ENCODE results near the gene CXXC1. TPM values are rescaled to one million over a fixed set of nuclear protein-coding genes. Genes with fewer than 3 reads are reported as not detected.
"Not testable (repeated sequence)": the region's sequence is repeated elsewhere in the genome, so short reads cannot be mapped to it uniquely, and the experiment has no call there.

The CXXC1 gene
- total RNA-seq, 1 experiment from 2014 or later: 33.9 TPM

GRCh38 chr18:50281295-50281971 lies 6.1 kb downstream of the CXXC1 start, which contains the start of gene MBD1:
Gene MBD1, minus strand, starts transcription at chr18:50281523. Its CDS starts 1,531 bp downstream, at chr18:50279992.
- peak; percentile 96 for DNase-seq (ENCODE audit: low read depth)
- in situ Hi-C loops (cut with HindIII; ENCODE audit: low pct_unique_long_range_greater_than_20kb, low sequenced_read_pairs): no loop called here

- in situ Hi-C loops (cut with HindIII; ENCODE audit: low pct_unique_long_range_greater_than_20kb, low sequenced_read_pairs): no loop called here
- DNase-seq (ENCODE audit: low read depth): no peak
These were observed 6.7 kb downstream of the CXXC1 start for GRCh38 chr18:50280707-50281294.

- no peak for DNase-seq (ENCODE audit: low read depth)
- in situ Hi-C loops (cut with HindIII; ENCODE audit: low pct_unique_long_range_greater_than_20kb, low sequenced_read_pairs): no loop called here
These were observed 7.7 kb downstream of the CXXC1 start for GRCh38 chr18:50279752-50280151.

GRCh38 chr18:50277942-50278341 lies 9.6 kb downstream of the CXXC1 start:
- no peak for DNase-seq (ENCODE audit: low read depth)
- in situ Hi-C loops (cut with HindIII; ENCODE audit: low pct_unique_long_range_greater_than_20kb, low sequenced_read_pairs): no loop called here

- no peak for DNase-seq (ENCODE audit: low read depth)
- in situ Hi-C loops (cut with HindIII; ENCODE audit: low pct_unique_long_range_greater_than_20kb, low sequenced_read_pairs): no loop called here
These were observed 11.0 kb downstream of the CXXC1 start for GRCh38 chr18:50276452-50276851.

- DNase-seq (ENCODE audit: low read depth): no peak
- in situ Hi-C loops (cut with HindIII; ENCODE audit: low pct_unique_long_range_greater_than_20kb, low sequenced_read_pairs): no loop called here
These were observed 11.9 kb downstream of the CXXC1 start for GRCh38 chr18:50275503-50276036.

- in situ Hi-C loops (cut with HindIII; ENCODE audit: low pct_unique_long_range_greater_than_20kb, low sequenced_read_pairs): no loop called here
These were observed 12.6 kb downstream of the CXXC1 start for GRCh38 chr18:50274941-50275340.

GRCh38 chr18:50274044-50274442 lies 13.4 kb downstream of the CXXC1 start:
- in situ Hi-C loops (cut with HindIII; ENCODE audit: low pct_unique_long_range_greater_than_20kb, low sequenced_read_pairs): no loop called here
- DNase-seq (ENCODE audit: low read depth): no peak

More at GRCh38 chr18:50274941-50275340, 12.6 kb downstream of the CXXC1 start:
- DNase-seq (ENCODE audit: low read depth): no peak

GRCh38 chr18:50273203-50274043 lies 14.1 kb downstream of the CXXC1 start:
- in situ Hi-C loops (cut with HindIII; ENCODE audit: low pct_unique_long_range_greater_than_20kb, low sequenced_read_pairs): no loop called here
- no peak for DNase-seq (ENCODE audit: low read depth)

GRCh38 chr18:50272568-50272967 lies 14.9 kb downstream of the CXXC1 start:
- in situ Hi-C loops (cut with HindIII; ENCODE audit: low pct_unique_long_range_greater_than_20kb, low sequenced_read_pairs): no loop called here
- DNase-seq (ENCODE audit: low read depth): no peak

GRCh38 chr18:50268022-50268747 lies 19.3 kb downstream of the CXXC1 start:
- in situ Hi-C loops (cut with HindIII; ENCODE audit: low pct_unique_long_range_greater_than_20kb, low sequenced_read_pairs): no loop called here
- DNase-seq (ENCODE audit: low read depth): peak; percentile 66

GRCh38 chr18:50266248-50266704 lies 21.2 kb downstream of the CXXC1 start, which contains the start of gene CFAP53:
Gene CFAP53, minus strand, starts transcription at chr18:50266495. Its CDS starts 91 bp downstream, at chr18:50266404.
- in situ Hi-C loops (cut with HindIII; ENCODE audit: low pct_unique_long_range_greater_than_20kb, low sequenced_read_pairs): no loop called here
- peak; percentile 71 for DNase-seq (ENCODE audit: low read depth)

- no peak for DNase-seq (ENCODE audit: low read depth)
- in situ Hi-C loops (cut with HindIII; ENCODE audit: low pct_unique_long_range_greater_than_20kb, low sequenced_read_pairs): no loop called here
These were observed 24.5 kb downstream of the CXXC1 start for GRCh38 chr18:50262977-50263376.

- DNase-seq (ENCODE audit: low read depth): no peak
- in situ Hi-C loops (cut with HindIII; ENCODE audit: low pct_unique_long_range_greater_than_20kb, low sequenced_read_pairs): no loop called here
These were observed 36.6 kb downstream of the CXXC1 start for GRCh38 chr18:50250935-50251334.

- in situ Hi-C loops (cut with HindIII; ENCODE audit: low pct_unique_long_range_greater_than_20kb, low sequenced_read_pairs): no loop called here
- no peak for DNase-seq (ENCODE audit: low read depth)
These were observed 37.9 kb downstream of the CXXC1 start for GRCh38 chr18:50249576-50249975.

GRCh38 chr18:50247561-50247960 lies 39.9 kb downstream of the CXXC1 start:
- DNase-seq (ENCODE audit: low read depth): no peak
- in situ Hi-C loops (cut with HindIII; ENCODE audit: low pct_unique_long_range_greater_than_20kb, low sequenced_read_pairs): no loop called here

GRCh38 chr18:50241768-50242167 lies 45.7 kb downstream of the CXXC1 start:
- DNase-seq (ENCODE audit: low read depth); in situ Hi-C loops (cut with HindIII; ENCODE audit: low pct_unique_long_range_greater_than_20kb, low sequenced_read_pairs): not testable (repeated sequence)

GRCh38 chr18:50240080-50240563 lies 47.4 kb downstream of the CXXC1 start:
- DNase-seq (ENCODE audit: low read depth): peak; percentile 65
- in situ Hi-C loops (cut with HindIII; ENCODE audit: low pct_unique_long_range_greater_than_20kb, low sequenced_read_pairs): no loop called here
